IMR-90 (cell line): ENCODE data around the gene UPB1. TPM values are rescaled to one million over a fixed set of nuclear protein-coding genes. Genes with fewer than 3 reads are reported as not detected.

Experiments used
- ATAC-seq: fragments of 200-7000 bp; cut with Tn5 transposase; 2 replicates; pipeline ENCODE4 v1.9.1; 2020; ENCODE audit warnings: low read depth, mild to moderate bottlenecking, moderate library complexity
- BruUV-seq: library from RNA; stranded (reverse); fragments of 400-500 nt; replicated peaks from 2 replicates; lab custom pipeline; 2021; lab: Mats Ljungman, UMichigan
- CTCF ChIA-PET: fragments of 300-600 bp; formaldehyde crosslinking; extraction: SDS; loops from one replicate; lab custom pipeline; 2021; ENCODE audit warnings: antibody characterized with exemption; lab: Yijun Ruan, JAX
- POLR2A ChIA-PET: fragments of 300-600 bp; sonication (Branson Sonifier 250); formaldehyde crosslinking; loops from one replicate; lab custom pipeline; 2022; ENCODE audit warnings: antibody characterized with exemption; ENCODE audit not compliant: unreplicated experiment; lab: Charles Lee
- DNase-seq: peaks from one replicate; pipeline ENCODE4 v3.0.0; 2013
- H2AFZ ChIP-seq: replicated peaks from 2 replicates; pipeline ENCODE3; 2013; ENCODE audit warnings: low read length, mild to moderate bottlenecking; ENCODE audit not compliant: poor library complexity
- H2AK5ac ChIP-seq: 2 replicates; pipeline ENCODE4 v1.6.1; 2013; ENCODE audit warnings: low read depth, low read length, inconsistent platforms
- H2AK9ac ChIP-seq: replicated peaks from 2 replicates; pipeline ENCODE3; 2013; ENCODE audit warnings: mild to moderate bottlenecking, low read depth, low read length, moderate library complexity; ENCODE audit not compliant: poor library complexity
- H2BK120ac ChIP-seq: 2 replicates; pipeline ENCODE4 v1.6.1; 2013; ENCODE audit warnings: low read depth, low read length, inconsistent platforms
- H2BK15ac ChIP-seq: 3 replicates; pipeline ENCODE4 v1.6.1; 2013; ENCODE audit warnings: low read depth, low read length, inconsistent platforms
- H2BK20ac ChIP-seq: 2 replicates; pipeline ENCODE4 v1.6.1; 2013; ENCODE audit warnings: low read depth, mild to moderate bottlenecking, inconsistent platforms, low read length, moderate library complexity
- H2BK5ac ChIP-seq: 2 replicates; pipeline ENCODE4 v1.6.1; 2013; ENCODE audit warnings: mild to moderate bottlenecking, low read depth, low read length, inconsistent platforms; ENCODE audit not compliant: poor library complexity, severe bottlenecking
- H3K14ac ChIP-seq: replicated peaks from 2 replicates; pipeline ENCODE4 v1.6.1; 2013; ENCODE audit warnings: low read depth, low read length, inconsistent platforms
- H3K18ac ChIP-seq: 2 replicates; pipeline ENCODE4 v1.6.1; 2013; ENCODE audit warnings: low read depth, low read length, control low read depth
- H3K23ac ChIP-seq: 2 replicates; pipeline ENCODE4 v1.6.1; 2013; ENCODE audit warnings: low read depth, low read length, inconsistent platforms
- H3K27ac ChIP-seq: 2 replicates; pipeline ENCODE4 v1.5.1; 2013; ENCODE audit warnings: mild to moderate bottlenecking, control low read depth, low read length; ENCODE audit not compliant: insufficient read depth
- H3K27me3 ChIP-seq: 2 replicates; pipeline ENCODE4 v1.6.1; 2013; ENCODE audit warnings: low read length; ENCODE audit not compliant: control insufficient read depth, insufficient read depth
- H3K36me3 ChIP-seq: 2 replicates; pipeline ENCODE4 v1.6.1; 2013; ENCODE audit warnings: low read length, mixed read lengths; ENCODE audit not compliant: control insufficient read depth, insufficient read depth
- H3K4ac ChIP-seq: 2 replicates; pipeline ENCODE4 v1.6.1; 2013; ENCODE audit warnings: low read depth, low read length, inconsistent platforms
- H3K4me1 ChIP-seq: 2 replicates; pipeline ENCODE4 v1.6.1; 2013; ENCODE audit warnings: low read length, mixed read lengths; ENCODE audit not compliant: control insufficient read depth, insufficient read depth
- H3K4me2 ChIP-seq: 2 replicates; pipeline ENCODE4 v1.6.1; 2013; ENCODE audit warnings: low read depth, mild to moderate bottlenecking, control low read depth, low read length, moderate library complexity
- H3K4me3 ChIP-seq: 2 replicates; pipeline ENCODE4 v1.5.1; 2013; ENCODE audit warnings: low read depth, mild to moderate bottlenecking, control low read depth, low read length, moderate library complexity; ENCODE audit not compliant: insufficient read depth
- H3K56ac ChIP-seq: 2 replicates; pipeline ENCODE4 v1.6.1; 2013; ENCODE audit warnings: low read length, inconsistent platforms; ENCODE audit not compliant: insufficient read depth; ENCODE audit errors: extremely low read depth
- H3K79me1 ChIP-seq, 2 experiments: 2 replicates each; pipeline ENCODE4 v1.6.1; 2013; ENCODE audit warnings: low read length in 2 of 2, inconsistent platforms in 1 of 2, low read depth in 1 of 2
- H3K9ac ChIP-seq: 2 replicates; pipeline ENCODE4 v1.6.1; 2013; ENCODE audit warnings: low read depth, low read length, control low read depth
- H3K9me1 ChIP-seq: 2 replicates; pipeline ENCODE4 v1.6.1; 2013; ENCODE audit warnings: low read length, inconsistent platforms; ENCODE audit not compliant: insufficient read depth
- H3K9me3 ChIP-seq: 2 replicates; pipeline ENCODE4 v1.6.1; 2013; ENCODE audit warnings: low read length; ENCODE audit not compliant: control insufficient read depth, insufficient read depth
- H4K20me1 ChIP-seq: 2 replicates; pipeline ENCODE4 v1.6.1; 2013; ENCODE audit warnings: low read length, inconsistent platforms; ENCODE audit not compliant: insufficient read depth
- H4K5ac ChIP-seq: 2 replicates; pipeline ENCODE4 v1.6.1; 2013; ENCODE audit warnings: mild to moderate bottlenecking, low read depth, low read length, control low read depth
- H4K8ac ChIP-seq, 2 experiments: 2 replicates each; pipeline ENCODE4 v1.6.1; 2013; ENCODE audit warnings: low read depth in 2 of 2, low read length in 2 of 2, control low read depth in 1 of 2, inconsistent platforms in 1 of 2
- H4K91ac ChIP-seq: 2 replicates; pipeline ENCODE4 v1.6.1; 2013; ENCODE audit warnings: low read depth, low read length, inconsistent platforms; ENCODE audit not compliant: insufficient read depth
- BHLHE40 ChIP-seq: fragments of 150-350 bp; IDR thresholded peaks from 2 replicates; pipeline ENCODE4 v1.6.1; 2016; ENCODE audit warnings: mild to moderate bottlenecking, low read depth, low read length
- CEBPB ChIP-seq: IDR thresholded peaks from 2 replicates; pipeline ENCODE4 v1.6.1; 2012; ENCODE audit warnings: low read depth, low read length, improper control_type of control experiment
- CHD1 ChIP-seq: IDR thresholded peaks from 2 replicates; pipeline ENCODE4 v1.6.1; 2012; ENCODE audit warnings: low read depth, low read length, improper control_type of control experiment
- CTCF ChIP-seq: conservative IDR thresholded peaks from 2 replicates; pipeline ENCODE4 v1.5.1; 2012; ENCODE audit warnings: mild to moderate bottlenecking, low read depth, low read length, improper control_type of control experiment
- ELK1 ChIP-seq: fragments of 150-350 bp; IDR thresholded peaks from 2 replicates; pipeline ENCODE4 v1.6.1; 2016; ENCODE audit warnings: low read depth, mild to moderate bottlenecking, low read length, moderate library complexity, borderline replicate concordance
- FOS ChIP-seq: fragments of 150-350 bp; IDR thresholded peaks from 2 replicates; pipeline ENCODE4 v1.6.1; 2016; ENCODE audit warnings: low read depth, low read length
- MAFK ChIP-seq: IDR thresholded peaks from 2 replicates; pipeline ENCODE4 v1.6.1; 2012; ENCODE audit warnings: low read depth, low read length, improper control_type of control experiment
- MAZ ChIP-seq: IDR thresholded peaks from 2 replicates; pipeline ENCODE4 v1.6.1; 2012; ENCODE audit warnings: low read depth, mild to moderate bottlenecking, low read length, improper control_type of control experiment, moderate library complexity, borderline replicate concordance
- MXI1 ChIP-seq: IDR thresholded peaks from 2 replicates; pipeline ENCODE4 v1.6.1; 2012; ENCODE audit warnings: low read depth, mild to moderate bottlenecking, low read length, moderate library complexity, borderline replicate concordance
- NFE2L2 ChIP-seq: fragments of 150-350 bp; IDR thresholded peaks from 2 replicates; pipeline ENCODE4 v1.6.1; 2016; ENCODE audit warnings: low read depth, mild to moderate bottlenecking, low read length
- POLR2A ChIP-seq: IDR thresholded peaks from 2 replicates; pipeline ENCODE4 v1.6.1; 2012; ENCODE audit warnings: mild to moderate bottlenecking, low read depth, low read length
- RAD21 ChIP-seq: IDR thresholded peaks from 2 replicates; pipeline ENCODE4 v1.6.1; 2012; ENCODE audit warnings: low read length, improper control_type of control experiment
- RCOR1 ChIP-seq: IDR thresholded peaks from 2 replicates; pipeline ENCODE4 v1.6.1; 2012; ENCODE audit warnings: mild to moderate bottlenecking, low read length, improper control_type of control experiment; ENCODE audit not compliant: insufficient replicate concordance
- RFX5 ChIP-seq: IDR thresholded peaks from 2 replicates; pipeline ENCODE4 v1.8.0; 2012; ENCODE audit warnings: low read depth, mild to moderate bottlenecking, low read length, moderate library complexity
- SMC3 ChIP-seq: fragments of 150-350 bp; IDR thresholded peaks from 2 replicates; pipeline ENCODE4 v1.6.1; 2016; ENCODE audit warnings: low read depth, mild to moderate bottlenecking, antibody characterized with exemption, low read length, moderate library complexity
- USF2 ChIP-seq: fragments of 150-350 bp; IDR thresholded peaks from 2 replicates; pipeline ENCODE4 v1.6.1; 2017; ENCODE audit warnings: mild to moderate bottlenecking, antibody characterized with exemption, low read length, low read depth
- WGBS, 2 experiments: methylation state at CpG; one replicate each; pipeline versions ENCODE4 v1.1.5 to v1.1.7; 2013; ENCODE audit warnings: missing lambda C conversion rate in 2 of 2; ENCODE audit not compliant: insufficient read length in 1 of 2; ENCODE audit errors: extremely low coverage in 2 of 2; 5-methylcytosine and 5-hydroxymethylcytosine counted together
- dilution Hi-C: fragments of 300-500 bp; cut with HindIII; formaldehyde crosslinking; loops from one replicate; pipeline ENCODE4 v1.14.3; 2018; ENCODE audit warnings: low sequenced_read_pairs; ENCODE audit not compliant: unreplicated experiment
- in situ Hi-C: fragments of 300-500 bp; cut with MboI; formaldehyde crosslinking; loops from 3 replicates; pipeline ENCODE4 v1.14.3; 2019; ENCODE audit warnings: low sequenced_read_pairs, inconsistent platforms, mixed read lengths
- intact Hi-C: fragments of 100-400 bp; cut with micrococcal nuclease; formaldehyde crosslinking; loops from 2 replicates; pipeline ENCODE4 v1.10.0; 2022
- polyA plus RNA-seq, 3 experiments: library from polyadenylated mRNA; depleted of rRNA; stranded (reverse); fragments of >200 nt; gene quantifications; 2 replicates each; pipeline ENCODE4 v1.2.3, GENCODE V29; 2012; ENCODE audit warnings: low replicate concordance in 1 of 3
- total RNA-seq: library from RNA; depleted of rRNA; stranded (reverse); fragments of >200 nt; gene quantifications from 2 replicates; pipeline ENCODE4 v1.2.3, GENCODE V29; 2012

Gene UPB1
- total and polyA plus RNA-seq, 2 of the 4 experiments (the other 2 are of a cell fraction): under 0.01 to 0.02 TPM

GRCh38 chr22:24495365-24495675 lies 188 bp downstream of the UPB1 start:
- no TSS peak for BruUV-seq
- H2BK20ac ChIP-seq: no peak overlapping the region
- no peak overlapping the region for H2AK9ac ChIP-seq
- DNase-seq: no peak
- CTCF ChIA-PET: no interaction called here
- no peak overlapping the region for H3K27ac ChIP-seq
- intact Hi-C loops: no loop called here
- POLR2A ChIA-PET: no interaction called here
- H3K23ac ChIP-seq: no peak overlapping the region
- H4K91ac ChIP-seq: no peak overlapping the region
- in situ Hi-C loops: no loop called here
- TF ChIP-seq ELK1: no peak
- TF ChIP-seq SMC3: no peak
- no peak for TF ChIP-seq POLR2A
- TF ChIP-seq CEBPB: no peak
- no peak for TF ChIP-seq RFX5
- TF ChIP-seq USF2: no peak
- no peak for TF ChIP-seq MAZ
- TF ChIP-seq MXI1: no peak
- no peak for TF ChIP-seq MAFK
- TF ChIP-seq CHD1: no peak
- no peak for TF ChIP-seq BHLHE40
- no peak for TF ChIP-seq RCOR1
- TF ChIP-seq CTCF: no peak
- no peak for TF ChIP-seq FOS
- no peak for TF ChIP-seq RAD21
- no peak for TF ChIP-seq NFE2L2
- H3K14ac ChIP-seq: no peak overlapping the region
- no peak overlapping the region for H2BK5ac ChIP-seq
- H3K18ac ChIP-seq: no peak overlapping the region
- H3K9me3 ChIP-seq: peaks cover 2% of the 10 kb centered on the region; the same call in 1 of the 2 replicates
- H3K79me1 ChIP-seq: no peaks in the 10 kb centered on the region
- H3K36me3 ChIP-seq: no peaks in the 10 kb centered on the region
- H3K27me3 ChIP-seq: peaks cover 50% of the 10 kb centered on the region
- H3K56ac ChIP-seq: no peak overlapping the region
- H3K4me1 ChIP-seq: peaks cover 3% of the 10 kb centered on the region; the same call in 1 of the 2 replicates
- no peak overlapping the region for H2AK5ac ChIP-seq
- H4K20me1 ChIP-seq: no peaks in the 10 kb centered on the region
- no peak overlapping the region for H4K8ac ChIP-seq
- no peaks in the 10 kb centered on the region for H3K9me1 ChIP-seq
- WGBS, 2 experiments: 100% methylated on average over 2 of the region's 17 CpGs; no CpG with 5 or more reads in 1 of the 2 experiments
- no peak overlapping the region for H4K5ac ChIP-seq
- H2BK120ac ChIP-seq: no peak overlapping the region
- H3K4ac ChIP-seq: no peak overlapping the region
- H2BK15ac ChIP-seq: no peak overlapping the region
- H3K9ac ChIP-seq: no peak overlapping the region
- H3K4me3 ChIP-seq: no peak overlapping the region
- dilution Hi-C loops: no loop called here
- ATAC-seq: no peak
- no peak overlapping the region for H3K4me2 ChIP-seq
- H2AFZ ChIP-seq: no peak overlapping the region
